ENCODE data around the gene CD33. TPM values are rescaled to one million over a fixed set of nuclear protein-coding genes. Genes with fewer than 3 reads are reported as not detected.

CD33 gene
- total RNA-seq, 1 donor from 2014 or later: not detected

- H3K27ac Mint-ChIP-seq: no peak overlapping the region
- DNase-seq: no peak
- no peak for TF ChIP-seq CTCF (IDR thresholded peaks at IDR 0.05)
- POLR2A ChIA-PET: no interaction called here
- H3K9me3 Mint-ChIP-seq: no peaks in the 10 kb centered on the region
- H3K36me3 Mint-ChIP-seq (ENCODE audit: low read depth): no peaks in the 10 kb centered on the region
- no peaks in the 10 kb centered on the region for H3K4me1 Mint-ChIP-seq
- intact Hi-C loops (cut with micrococcal nuclease): no loop called here
- CTCF ChIA-PET: no interaction called here
- H3K4me3 Mint-ChIP-seq: no peak overlapping the region
- ATAC-seq (ENCODE audit: low read depth): no peak
- peaks cover 27% of the 10 kb centered on the region for H3K27me3 Mint-ChIP-seq
Observed at GRCh38 chr19:51198641-51199040, 26.2 kb upstream of the CD33 start.

- ATAC-seq (ENCODE audit: low read depth) (no peak), DNase-seq (no peak)
- POLR2A ChIA-PET: no interaction called here
- TF ChIP-seq CTCF (IDR thresholded peaks at IDR 0.05): no peak
- H3K4me1 Mint-ChIP-seq: no peaks in the 10 kb centered on the region
- peaks cover 27% of the 10 kb centered on the region for H3K27me3 Mint-ChIP-seq
- intact Hi-C loops (cut with micrococcal nuclease): no loop called here
- no peaks in the 10 kb centered on the region for H3K9me3 Mint-ChIP-seq
- no peak overlapping the region for H3K4me3 Mint-ChIP-seq
- H3K27ac Mint-ChIP-seq: no peak overlapping the region
- CTCF ChIA-PET: no interaction called here
- H3K36me3 Mint-ChIP-seq (ENCODE audit: low read depth): no peaks in the 10 kb centered on the region
Observed at GRCh38 chr19:51200071-51200666, 24.7 kb upstream of the CD33 start.

- peaks cover 28% of the 10 kb centered on the region for H3K27me3 Mint-ChIP-seq
- no peaks in the 10 kb centered on the region for H3K9me3 Mint-ChIP-seq
- no peak overlapping the region for H3K4me3 Mint-ChIP-seq
- no peak overlapping the region for H3K27ac Mint-ChIP-seq
- no peak for TF ChIP-seq CTCF (IDR thresholded peaks at IDR 0.05)
- no peaks in the 10 kb centered on the region for H3K4me1 Mint-ChIP-seq
- no peak for DNase-seq
- ATAC-seq (ENCODE audit: low read depth): no peak
- CTCF ChIA-PET: no interaction called here
- H3K36me3 Mint-ChIP-seq (ENCODE audit: low read depth): no peaks in the 10 kb centered on the region
- POLR2A ChIA-PET: no interaction called here
- intact Hi-C loops (cut with micrococcal nuclease): no loop called here
Observed at GRCh38 chr19:51201712-51202111, 23.2 kb upstream of the CD33 start.

- DNase-seq: no peak
- intact Hi-C loops (cut with micrococcal nuclease): no loop called here
- no peaks in the 10 kb centered on the region for H3K4me1 Mint-ChIP-seq
- no peaks in the 10 kb centered on the region for H3K9me3 Mint-ChIP-seq
- peaks cover 34% of the 10 kb centered on the region for H3K27me3 Mint-ChIP-seq
- no peaks in the 10 kb centered on the region for H3K36me3 Mint-ChIP-seq (ENCODE audit: low read depth)
- no peak for ATAC-seq (ENCODE audit: low read depth)
- TF ChIP-seq CTCF (IDR thresholded peaks at IDR 0.05): no peak
- H3K4me3 Mint-ChIP-seq: no peak overlapping the region
- POLR2A ChIA-PET: no interaction called here
- H3K27ac Mint-ChIP-seq: no peak overlapping the region
- CTCF ChIA-PET: no interaction called here
Observed at GRCh38 chr19:51203916-51204315, 21.0 kb upstream of the CD33 start.

- CTCF ChIA-PET: no interaction called here
- peaks cover 33% of the 10 kb centered on the region for H3K27me3 Mint-ChIP-seq
- intact Hi-C loops (cut with micrococcal nuclease): no loop called here
Observed at GRCh38 chr19:51204321-51204720, 20.6 kb upstream of the CD33 start.

More at GRCh38 chr19:51204321-51204720, 20.6 kb upstream of the CD33 start:
- Mint-ChIP-seq H3K36me3 (ENCODE audit: low read depth) (no peaks in the 10 kb centered on the region), H3K4me3 (no peak overlapping the region), H3K27ac (no peak overlapping the region), H3K9me3 (no peaks in the 10 kb centered on the region), H3K4me1 (no peaks in the 10 kb centered on the region)
- TF ChIP-seq CTCF (IDR thresholded peaks at IDR 0.05): no peak
- POLR2A ChIA-PET: no interaction called here
- DNase-seq: no peak
- no peak for ATAC-seq (ENCODE audit: low read depth)

Measured in activated B cell treated with CpG ODN at 0.5 μM for 24 hours (primary cell).